ENCODE data around the gene NUDT4B. TPM values are rescaled to one million over a fixed set of nuclear protein-coding genes. Genes with fewer than 3 reads are reported as not detected.
"Not testable (repeated sequence)": the region's sequence is repeated elsewhere in the genome, so short reads cannot be mapped to it uniquely, and the experiment has no call there.

The NUDT4B gene
- total RNA-seq, 2 donors from 2014 or later, result 2.4 to 3.1 TPM

- H3K36me3 Mint-ChIP-seq; H3K27ac Mint-ChIP-seq; DNase-seq (ENCODE audit: low spot score); H3K9me3 Mint-ChIP-seq; ATAC-seq; H3K4me1 Mint-ChIP-seq (ENCODE audit: low read depth in 2 of 2); H3K27me3 Mint-ChIP-seq; H3K4me3 Mint-ChIP-seq: not testable (repeated sequence)
Measured at GRCh38 chr1:148724872-148725271, 23.7 kb upstream of the NUDT4B start.

- H3K27ac Mint-ChIP-seq; H3K27me3 Mint-ChIP-seq; H3K9me3 Mint-ChIP-seq; ATAC-seq; DNase-seq (ENCODE audit: low spot score); H3K36me3 Mint-ChIP-seq; H3K4me1 Mint-ChIP-seq (ENCODE audit: low read depth in 2 of 2); H3K4me3 Mint-ChIP-seq: not testable (repeated sequence)
Measured at GRCh38 chr1:148727862-148728261, 20.7 kb upstream of the NUDT4B start.

DNA sequence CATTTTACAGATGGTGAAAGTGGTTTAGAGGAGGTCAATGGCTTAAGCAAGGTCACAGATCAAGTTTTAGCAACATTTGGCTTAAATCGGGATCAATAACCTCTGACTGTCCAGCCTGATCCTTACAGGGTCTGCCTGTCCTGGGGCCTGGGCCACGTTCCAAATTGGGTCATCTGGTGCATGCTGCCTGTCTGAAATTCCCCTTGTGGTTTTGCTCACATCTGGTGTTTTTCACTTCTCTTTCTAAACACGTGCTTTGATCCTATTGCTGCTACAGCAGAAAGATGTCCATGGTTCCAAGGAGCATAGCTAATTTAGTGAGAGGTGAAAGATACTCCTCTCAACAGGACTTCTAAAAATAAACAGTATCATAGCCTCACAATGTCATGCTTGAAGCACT is 19.4 kb upstream of the NUDT4B start:
- H3K9me3 Mint-ChIP-seq; DNase-seq (ENCODE audit: low spot score); H3K4me3 Mint-ChIP-seq; H3K27me3 Mint-ChIP-seq; H3K36me3 Mint-ChIP-seq; H3K4me1 Mint-ChIP-seq (ENCODE audit: low read depth in 2 of 2); H3K27ac Mint-ChIP-seq: not testable (repeated sequence)
- ATAC-seq, result peak in 1 of 2 donors; percentile 56

GRCh38 chr1:148729541-148729940 is 19.0 kb upstream of the NUDT4B start:
- not testable (repeated sequence) for H3K4me3 Mint-ChIP-seq; ATAC-seq; H3K27me3 Mint-ChIP-seq; H3K27ac Mint-ChIP-seq; DNase-seq (ENCODE audit: low spot score); H3K9me3 Mint-ChIP-seq; H3K36me3 Mint-ChIP-seq; H3K4me1 Mint-ChIP-seq (ENCODE audit: low read depth in 2 of 2)

DNA sequence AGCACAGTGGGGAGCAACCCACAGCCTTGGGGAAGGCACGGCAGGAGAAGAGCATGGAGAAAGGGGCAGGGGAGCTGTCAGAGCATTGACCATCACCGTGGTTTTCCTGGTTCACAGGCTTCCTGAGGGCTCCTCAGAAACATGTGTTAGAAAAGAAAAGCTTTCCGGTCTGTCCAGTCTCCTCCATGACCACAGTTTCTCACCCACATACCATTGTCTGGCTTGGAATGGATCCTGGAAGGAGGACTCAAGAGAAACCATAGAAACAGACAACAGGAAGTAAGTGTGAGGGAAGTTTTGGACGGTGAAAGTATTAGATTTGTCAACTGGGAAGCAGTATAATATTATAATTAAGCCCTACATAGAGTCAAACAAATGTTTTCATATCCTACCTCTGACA is 16.3 kb upstream of the NUDT4B start:
- H3K4me1 Mint-ChIP-seq (ENCODE audit: low read depth in 2 of 2); H3K36me3 Mint-ChIP-seq; ATAC-seq; H3K27ac Mint-ChIP-seq; DNase-seq (ENCODE audit: low spot score); H3K9me3 Mint-ChIP-seq; H3K27me3 Mint-ChIP-seq; H3K4me3 Mint-ChIP-seq: not testable (repeated sequence)

- H3K4me1 Mint-ChIP-seq (ENCODE audit: low read depth in 2 of 2); H3K4me3 Mint-ChIP-seq; H3K36me3 Mint-ChIP-seq; DNase-seq (ENCODE audit: low spot score); H3K27me3 Mint-ChIP-seq; H3K27ac Mint-ChIP-seq; H3K9me3 Mint-ChIP-seq: not testable (repeated sequence)
- ATAC-seq, result peak; percentile 73 to 82
Measured at GRCh38 chr1:148733585-148734310, 14.8 kb upstream of the NUDT4B start.

GRCh38 chr1:148734311-148734662 is 14.3 kb upstream of the NUDT4B start:
- H3K27ac Mint-ChIP-seq; H3K4me1 Mint-ChIP-seq (ENCODE audit: low read depth in 2 of 2); H3K27me3 Mint-ChIP-seq; ATAC-seq; H3K4me3 Mint-ChIP-seq; H3K36me3 Mint-ChIP-seq; DNase-seq (ENCODE audit: low spot score); H3K9me3 Mint-ChIP-seq: not testable (repeated sequence)

DNA sequence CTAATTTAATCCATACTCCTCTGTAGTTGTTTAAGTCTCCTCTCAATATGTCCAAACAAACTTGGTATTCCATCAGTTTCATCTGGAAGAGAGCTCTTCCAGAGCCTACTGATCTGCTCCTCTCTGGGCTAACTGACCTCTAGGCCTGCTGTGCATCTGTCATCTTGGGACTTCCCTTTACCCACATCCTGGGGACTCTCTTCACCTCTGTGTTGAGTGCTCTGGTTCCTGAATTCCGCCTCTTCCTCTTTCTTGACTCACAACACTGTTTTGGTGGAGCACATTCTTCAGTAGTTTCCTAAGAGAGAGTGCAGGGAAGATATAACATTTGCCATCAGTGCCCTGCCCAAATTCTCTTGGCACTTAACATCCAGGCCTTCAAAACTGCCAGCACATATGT is 13.0 kb upstream of the NUDT4B start:
- DNase-seq (ENCODE audit: low spot score); H3K4me3 Mint-ChIP-seq; H3K36me3 Mint-ChIP-seq; H3K27ac Mint-ChIP-seq; H3K27me3 Mint-ChIP-seq; H3K4me1 Mint-ChIP-seq (ENCODE audit: low read depth in 2 of 2); H3K9me3 Mint-ChIP-seq: not testable (repeated sequence)
- ATAC-seq, result peak; percentile 81 to 86

GRCh38 chr1:148738667-148739066 is 9.9 kb upstream of the NUDT4B start:
- H3K9me3 Mint-ChIP-seq; DNase-seq (ENCODE audit: low spot score); ATAC-seq; H3K27ac Mint-ChIP-seq; H3K27me3 Mint-ChIP-seq; H3K36me3 Mint-ChIP-seq; H3K4me1 Mint-ChIP-seq (ENCODE audit: low read depth in 2 of 2); H3K4me3 Mint-ChIP-seq: not testable (repeated sequence)

- not testable (repeated sequence) for H3K36me3 Mint-ChIP-seq; H3K4me3 Mint-ChIP-seq; H3K27ac Mint-ChIP-seq; H3K4me1 Mint-ChIP-seq (ENCODE audit: low read depth in 2 of 2); DNase-seq (ENCODE audit: low spot score); H3K9me3 Mint-ChIP-seq; H3K27me3 Mint-ChIP-seq; ATAC-seq
Measured at GRCh38 chr1:148743200-148743599, 5.4 kb upstream of the NUDT4B start.

GRCh38 chr1:148743726-148744720 is 4.6 kb upstream of the NUDT4B start:
- not testable (repeated sequence) for H3K9me3 Mint-ChIP-seq; H3K4me3 Mint-ChIP-seq; H3K27me3 Mint-ChIP-seq; H3K36me3 Mint-ChIP-seq; DNase-seq (ENCODE audit: low spot score); H3K27ac Mint-ChIP-seq; H3K4me1 Mint-ChIP-seq (ENCODE audit: low read depth in 2 of 2)
- ATAC-seq, result peak in 1 of 2 donors; percentile 50

DNA sequence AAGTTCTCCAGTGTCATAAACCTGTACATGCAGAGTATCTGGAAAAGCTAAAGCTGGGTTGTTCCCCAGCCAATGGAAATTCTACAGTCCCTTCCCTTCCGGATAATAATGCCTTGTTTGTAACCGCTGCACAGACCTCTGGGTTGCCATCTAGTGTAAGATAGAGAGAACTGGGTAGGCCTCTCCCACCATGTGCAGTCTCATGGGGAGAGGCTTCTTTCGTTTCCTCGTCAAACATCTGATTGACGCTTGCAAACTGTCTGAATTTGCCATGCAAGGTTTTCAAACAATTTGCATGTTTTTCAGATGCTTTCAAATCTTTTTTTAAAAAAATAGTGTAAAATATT is 734 bp downstream of the NUDT4B start:
- H3K36me3 Mint-ChIP-seq; H3K9me3 Mint-ChIP-seq; H3K4me3 Mint-ChIP-seq; H3K4me1 Mint-ChIP-seq (ENCODE audit: low read depth in 2 of 2); H3K27ac Mint-ChIP-seq; H3K27me3 Mint-ChIP-seq; DNase-seq (ENCODE audit: low spot score): not testable (repeated sequence)
- peak; percentile 96 for ATAC-seq

GRCh38 chr1:148756231-148756630 is 7.7 kb downstream of the NUDT4B start:
- not testable (repeated sequence) for H3K27me3 Mint-ChIP-seq; DNase-seq (ENCODE audit: low spot score); H3K36me3 Mint-ChIP-seq; H3K9me3 Mint-ChIP-seq; H3K4me3 Mint-ChIP-seq; H3K27ac Mint-ChIP-seq; H3K4me1 Mint-ChIP-seq (ENCODE audit: low read depth in 2 of 2)
- peak in 1 of 2 donors; percentile 62 for ATAC-seq

GRCh38 chr1:148757446-148757845 is 8.9 kb downstream of the NUDT4B start:
- DNase-seq (ENCODE audit: low spot score); H3K27ac Mint-ChIP-seq; H3K4me3 Mint-ChIP-seq; H3K9me3 Mint-ChIP-seq; H3K36me3 Mint-ChIP-seq; H3K4me1 Mint-ChIP-seq (ENCODE audit: low read depth in 2 of 2); H3K27me3 Mint-ChIP-seq: not testable (repeated sequence)
- ATAC-seq, result peak in 1 of 2 donors; percentile 42
